Measurements from ENCODE around the gene CHSY3.
"Not testable (repeated sequence)": the region's sequence is repeated elsewhere in the genome, so short reads cannot be mapped to it uniquely, and the experiment has no call there.

Gene CHSY3

GRCh38 chr5:130171699-130172098 lies 267.4 kb downstream of the CHSY3 start:
- DNase-seq = no peak

DNA sequence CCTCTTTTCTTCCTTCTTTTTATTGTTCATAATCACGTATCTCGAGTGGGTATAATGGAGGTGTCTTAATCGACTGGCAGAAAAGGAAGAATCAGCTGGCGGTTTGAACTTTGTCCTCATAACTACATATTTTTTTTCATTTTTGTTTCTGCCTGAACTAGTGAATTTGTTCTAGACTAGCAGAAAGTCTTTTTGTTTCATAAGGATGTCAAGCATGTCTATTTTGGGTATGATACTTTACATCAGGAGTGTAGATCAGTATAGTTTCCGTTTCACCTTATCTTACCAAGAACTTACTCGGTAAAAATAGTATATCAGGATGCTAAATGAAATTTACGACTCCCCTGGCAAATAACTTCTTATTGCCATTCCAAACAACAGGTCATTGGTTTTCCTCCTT lies 278.9 kb downstream of the CHSY3 start:
- DNase-seq = no peak

DNA sequence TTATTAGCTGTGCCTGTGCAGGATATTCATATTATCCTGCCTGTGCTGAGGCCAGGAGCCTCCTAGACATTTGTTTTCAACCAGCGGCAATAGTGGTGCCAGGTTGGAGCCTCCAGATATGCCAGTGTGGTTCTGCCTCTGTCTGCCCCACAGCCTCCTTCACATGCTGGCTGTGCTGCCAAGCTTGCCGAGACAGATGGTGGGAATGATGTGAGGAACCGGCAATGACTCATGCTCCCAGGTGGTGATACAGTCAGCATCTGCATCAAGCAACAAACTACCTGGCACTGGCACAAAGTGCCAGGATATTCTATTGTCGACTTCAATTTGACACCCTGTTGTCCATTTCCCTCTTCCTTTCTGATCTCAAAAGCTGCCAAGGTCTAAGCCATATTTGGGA lies 285.7 kb downstream of the CHSY3 start:
- DNase-seq = no peak

DNA sequence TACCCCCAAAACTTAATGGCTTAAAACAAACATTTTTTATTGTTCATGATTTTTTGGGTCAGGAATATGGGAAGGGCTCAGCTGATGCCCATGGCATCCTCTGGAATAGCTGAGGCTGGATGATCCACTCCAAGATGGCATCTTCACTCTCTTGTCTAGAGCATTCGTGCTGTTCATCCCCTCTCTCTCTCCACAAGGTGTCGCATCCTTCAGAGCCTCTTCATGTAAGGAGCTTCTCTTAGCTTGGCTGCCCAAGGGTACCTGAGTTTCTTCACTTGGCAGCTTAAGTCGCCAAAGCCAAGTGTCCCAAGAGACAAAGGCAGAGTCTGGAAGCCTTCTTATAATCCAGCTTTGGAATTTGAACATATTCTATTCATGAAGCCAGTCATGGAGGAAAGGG lies 294.7 kb downstream of the CHSY3 start:
- no peak for DNase-seq

GRCh38 chr5:130206686-130207085 lies 302.4 kb downstream of the CHSY3 start:
- DNase-seq = no peak

GRCh38 chr5:130213607-130214006 lies 309.3 kb downstream of the CHSY3 start:
- no peak for DNase-seq

- DNase-seq = no peak
Observed at GRCh38 chr5:130216286-130216685, 312.0 kb downstream of the CHSY3 start.

DNA sequence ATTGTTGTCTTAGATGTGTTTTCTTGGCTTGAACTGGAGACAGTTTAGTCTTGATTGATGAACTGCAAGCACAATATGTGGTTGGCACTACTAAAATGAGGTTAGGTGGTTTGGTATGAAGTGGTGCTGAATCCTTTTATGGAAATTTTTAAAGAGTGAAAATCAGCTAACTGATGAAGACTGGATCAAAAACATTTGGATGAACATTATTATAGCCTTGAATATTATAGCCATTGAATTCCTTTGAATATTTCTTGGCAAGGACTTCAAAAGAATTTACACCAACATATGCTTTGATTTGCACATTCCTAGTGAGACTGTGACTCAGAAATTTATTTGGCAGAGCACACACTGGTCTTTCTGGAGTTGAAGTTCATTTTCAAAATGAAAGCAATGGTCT lies 318.3 kb downstream of the CHSY3 start:
- no peak for DNase-seq

GRCh38 chr5:130226556-130226955 lies 322.3 kb downstream of the CHSY3 start:
- not testable (repeated sequence) for DNase-seq

DNA sequence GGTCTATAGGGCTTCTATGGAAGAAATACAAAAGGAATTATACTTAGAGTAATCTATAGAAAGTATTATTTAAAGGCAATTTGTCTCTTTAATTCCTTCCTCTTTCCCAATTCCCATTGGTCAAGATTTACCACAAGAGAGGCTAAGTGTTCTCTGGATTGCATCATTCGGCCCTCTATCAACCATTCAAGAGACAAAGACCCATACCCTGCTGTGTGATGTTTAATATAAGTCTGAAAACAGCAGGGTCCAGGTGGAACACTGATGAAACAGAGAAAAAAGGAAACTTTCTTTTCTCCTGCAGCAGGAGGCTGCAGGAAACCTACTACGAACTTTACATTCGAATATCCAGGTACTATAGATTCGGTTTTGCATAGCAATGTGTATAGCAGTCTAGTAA lies 323.4 kb downstream of the CHSY3 start:
- no peak for DNase-seq

GRCh38 chr5:130231786-130232185 lies 327.5 kb downstream of the CHSY3 start:
- DNase-seq = no peak

DNA sequence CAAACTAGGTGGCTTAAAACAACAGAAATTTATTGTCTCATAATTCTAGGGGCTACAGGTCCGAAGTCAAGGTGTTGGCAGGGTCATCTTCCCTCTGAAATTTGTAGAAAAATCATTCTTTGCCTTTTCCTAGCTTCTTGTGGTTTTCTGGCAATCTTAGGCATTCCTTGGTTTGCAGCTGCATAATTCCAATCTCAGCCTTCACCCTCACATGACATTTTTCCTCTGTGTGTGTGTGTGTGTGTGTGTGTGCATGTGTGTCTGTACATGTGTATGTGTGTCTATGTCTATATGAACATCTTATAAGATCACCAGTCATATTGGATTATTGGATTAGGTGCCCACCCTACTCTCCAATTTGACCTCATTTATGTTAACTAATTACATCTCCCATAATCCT lies 330.6 kb downstream of the CHSY3 start:
- no peak for DNase-seq

Measured in inflammatory macrophage treated with lipopolysaccharide for 4 hours (primary cell).